T-helper 2 cell (primary cell): ENCODE data around the gene GCFC2.
"Not testable (repeated sequence)": the region's sequence is repeated elsewhere in the genome, so short reads cannot be mapped to it uniquely, and the experiment has no call there.

Experiments used
- DNase-seq, 5 experiments: peaks; one replicate each; pipeline versions ENCODE4 v3.0.0 to v3.0.0-alpha.2; 2012 to 2022

Gene GCFC2

DNA sequence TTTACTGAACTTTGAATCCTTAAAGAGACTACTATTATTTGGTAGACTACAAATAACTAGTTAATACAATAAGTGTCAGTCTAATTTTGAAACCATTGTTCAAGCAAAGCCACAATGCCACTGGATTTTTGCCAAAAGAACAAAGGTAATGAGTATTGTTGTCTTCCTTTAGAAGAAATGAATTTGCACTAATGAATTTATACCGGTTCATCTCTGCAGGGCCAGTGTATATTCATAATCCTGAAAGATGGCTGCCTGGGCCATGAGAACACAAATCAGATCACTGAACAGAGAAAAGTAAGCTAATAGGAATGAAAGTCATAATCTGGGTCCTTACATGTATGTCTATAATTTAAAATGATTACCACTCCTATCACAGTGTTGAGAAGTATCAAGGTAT is 31.2 kb downstream of the GCFC2 start:
- no peak for DNase-seq

- DNase-seq = peak in 1 of 5 experiments; percentile 35
Measured at GRCh38 chr2:75676464-75676863, 34.3 kb downstream of the GCFC2 start.

- no peak for DNase-seq
Measured at GRCh38 chr2:75675908-75676307, 34.8 kb downstream of the GCFC2 start.

GRCh38 chr2:75675423-75675822 is 35.3 kb downstream of the GCFC2 start:
- DNase-seq = not testable (repeated sequence)

DNA sequence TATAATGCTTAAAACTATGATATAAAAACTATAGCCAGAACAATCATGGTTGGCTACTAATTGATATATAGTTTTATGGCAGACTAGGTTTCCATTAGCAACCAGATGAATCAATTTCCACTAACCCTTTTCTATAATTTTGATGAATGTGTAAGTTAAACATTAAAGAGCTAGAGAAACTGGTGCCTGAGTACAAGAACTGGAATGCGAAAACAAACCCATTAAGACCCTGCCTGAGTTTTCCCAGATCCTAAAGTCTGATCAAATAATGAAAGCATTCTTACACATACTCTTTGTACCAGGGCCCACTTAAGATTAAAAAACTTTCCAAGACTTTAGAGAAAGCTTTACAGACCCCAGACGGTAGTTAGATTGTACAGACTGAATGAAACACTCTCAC is 42.8 kb downstream of the GCFC2 start:
- DNase-seq = no peak

- DNase-seq = no peak
Measured at GRCh38 chr2:75666911-75667310, 43.8 kb downstream of the GCFC2 start.

DNA sequence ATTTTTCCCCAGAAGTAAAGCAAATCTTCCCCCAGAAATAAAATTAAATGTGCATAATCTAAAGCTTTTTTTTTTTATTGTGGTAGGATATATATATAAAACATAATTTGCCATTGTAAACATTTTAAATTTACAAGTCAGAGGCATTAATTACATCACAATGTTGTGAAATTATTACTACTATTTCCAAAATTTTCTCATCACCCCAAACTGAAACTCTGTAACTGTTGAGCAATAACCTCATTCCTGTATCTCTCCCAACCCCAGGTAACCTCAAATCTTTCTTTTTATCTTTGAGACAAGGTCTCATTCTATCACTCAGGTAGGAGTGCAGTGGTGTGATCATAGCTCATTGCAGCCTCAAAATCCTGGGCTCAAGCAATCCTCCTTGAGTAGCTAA is 52.9 kb downstream of the GCFC2 start:
- DNase-seq = no peak

DNA sequence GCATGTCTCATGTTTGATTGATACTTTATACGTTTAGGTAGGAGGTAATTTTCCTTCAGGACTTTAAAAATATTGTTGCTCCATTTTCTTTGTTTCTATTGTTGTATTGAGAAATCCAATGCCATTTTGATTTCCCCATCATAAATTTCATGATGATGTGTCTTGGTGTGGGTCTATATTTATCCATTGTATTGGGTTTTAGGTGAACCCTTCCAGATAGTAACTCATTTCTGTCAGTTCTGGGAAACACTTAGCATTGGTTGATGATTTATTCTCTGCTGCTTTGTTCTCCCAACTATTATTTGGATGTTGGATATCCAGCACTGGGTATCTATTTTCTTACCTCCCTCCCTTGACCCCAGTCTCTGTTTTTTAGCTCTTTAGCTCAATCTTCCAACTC is 54.2 kb downstream of the GCFC2 start:
- no peak for DNase-seq

GRCh38 chr2:75655861-75656260 is 54.9 kb downstream of the GCFC2 start:
- peak in 1 of 5 experiments; percentile 42 for DNase-seq

GRCh38 chr2:75654012-75654411 is 56.7 kb downstream of the GCFC2 start:
- DNase-seq = no peak

DNA sequence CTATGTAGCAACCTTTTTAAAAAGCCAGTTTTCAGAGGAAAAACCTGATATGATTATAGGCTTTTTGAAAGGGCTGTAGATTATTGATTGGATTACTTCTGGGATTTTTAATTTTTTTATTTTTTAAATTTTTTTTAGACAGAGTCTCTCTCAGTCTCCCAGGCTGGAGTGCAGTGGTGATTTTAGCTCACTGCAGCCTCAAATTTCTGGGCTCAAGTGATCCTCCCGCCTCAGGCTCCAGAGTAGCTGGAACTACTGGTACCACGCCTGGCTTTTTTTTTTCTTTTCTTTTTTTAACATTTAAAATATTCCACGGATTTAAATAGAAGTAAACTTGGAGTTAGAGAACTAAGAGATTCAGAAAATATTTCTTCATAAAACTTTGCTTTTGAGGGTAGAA is 62.9 kb downstream of the GCFC2 start:
- DNase-seq = peak in 1 of 5 experiments; percentile 5

- peak; percentile 38 to 92 (median 60) for DNase-seq
Measured at GRCh38 chr2:75646583-75647425, 63.9 kb downstream of the GCFC2 start, which contains the start of gene MRPL19. MRPL19 (plus strand) TSS chr2:75646783; CDS start chr2:75646808, 25 bp downstream.

DNA sequence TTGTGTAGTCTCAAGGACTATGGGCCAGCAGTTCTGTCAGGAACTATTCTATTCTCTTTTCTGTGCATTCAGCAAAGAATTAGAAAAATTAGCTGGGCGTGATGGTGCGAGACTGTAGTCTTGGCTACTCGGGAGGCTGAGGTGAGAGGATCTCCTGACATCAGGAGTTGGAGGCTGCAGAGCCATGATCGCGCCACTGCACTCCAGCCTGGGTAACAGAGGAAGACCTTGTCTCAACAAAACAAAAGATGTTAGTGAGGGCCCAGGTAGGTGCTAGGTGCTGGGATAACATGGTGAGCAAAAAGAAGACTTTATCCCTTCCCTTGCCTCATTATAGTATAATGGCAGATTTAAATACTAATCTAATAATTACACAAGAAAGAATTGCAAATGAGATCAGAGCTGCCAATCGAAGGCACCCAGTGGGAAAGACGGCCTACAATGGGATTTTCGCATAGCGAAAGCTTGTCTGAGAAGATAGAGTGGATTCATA is 64.6 kb downstream of the GCFC2 start:
- no peak for DNase-seq

DNA sequence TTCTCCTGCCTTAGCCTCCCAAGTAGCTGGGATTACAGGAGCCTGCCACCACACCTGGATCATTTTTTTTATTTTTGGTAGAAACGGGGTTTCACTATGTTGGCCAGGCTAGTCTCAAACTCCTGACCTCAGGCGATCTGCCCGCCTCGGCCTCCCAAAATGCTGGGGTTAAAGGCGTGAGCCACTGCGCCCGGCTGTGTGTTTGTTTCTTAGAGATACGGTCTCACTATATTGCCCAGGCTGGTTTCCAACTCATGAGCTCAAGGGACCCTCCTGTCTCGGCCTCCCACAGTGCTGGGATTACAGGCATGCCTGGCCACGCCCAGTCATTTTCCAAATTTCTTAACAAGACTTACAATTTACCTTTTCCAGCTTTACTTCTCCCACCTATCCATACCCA is 65.1 kb downstream of the GCFC2 start:
- no peak for DNase-seq

- no peak for DNase-seq
Measured at GRCh38 chr2:75643980-75644379, 66.7 kb downstream of the GCFC2 start.

GRCh38 chr2:75641587-75641986 is 69.1 kb downstream of the GCFC2 start:
- DNase-seq = no peak

- DNase-seq = peak in 3 of 5 experiments; percentile 11 to 46 (median 17)
Measured at GRCh38 chr2:75640621-75641121, 70.0 kb downstream of the GCFC2 start.

GRCh38 chr2:75637568-75637967 is 73.1 kb downstream of the GCFC2 start:
- no peak for DNase-seq

GRCh38 chr2:75634945-75635344 is 75.8 kb downstream of the GCFC2 start:
- DNase-seq = no peak

GRCh38 chr2:75633620-75634019 is 77.1 kb downstream of the GCFC2 start:
- DNase-seq = no peak

GRCh38 chr2:75632813-75633212 is 77.9 kb downstream of the GCFC2 start:
- no peak for DNase-seq

- DNase-seq = no peak
Measured at GRCh38 chr2:75632091-75632701, 78.5 kb downstream of the GCFC2 start.

DNA sequence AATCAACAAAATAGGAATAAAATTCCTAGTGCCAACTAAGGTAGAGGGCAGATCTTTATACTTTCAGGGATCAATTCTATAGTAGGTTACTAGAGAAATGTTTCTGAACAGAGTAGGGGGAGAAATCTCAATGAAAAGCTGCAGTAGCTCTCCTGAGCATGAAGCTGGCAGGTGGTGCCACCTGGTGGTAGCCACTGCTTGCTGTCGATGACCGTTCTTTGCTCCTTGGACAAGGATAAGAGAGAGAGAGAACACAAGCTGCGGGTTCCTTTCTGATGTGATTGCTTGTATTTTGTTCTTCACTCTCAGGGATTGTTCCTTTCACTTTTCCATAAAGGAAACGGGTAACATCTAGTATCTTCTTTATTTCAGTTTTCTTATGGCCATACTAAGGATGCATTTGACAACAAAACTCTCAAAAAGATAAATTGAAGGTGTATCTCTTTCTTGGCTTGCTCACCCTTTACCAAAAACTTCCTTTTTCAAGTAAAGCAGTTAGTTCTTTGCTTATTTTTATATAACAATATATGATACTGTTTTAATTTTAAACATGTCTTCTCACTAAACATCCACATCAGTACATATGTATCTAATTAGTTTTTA is 82.7 kb downstream of the GCFC2 start:
- DNase-seq = peak in 4 of 5 experiments; percentile 6 to 57 (median 37)
